ENCODE results near the gene HIBADH.

Gene HIBADH

DNA sequence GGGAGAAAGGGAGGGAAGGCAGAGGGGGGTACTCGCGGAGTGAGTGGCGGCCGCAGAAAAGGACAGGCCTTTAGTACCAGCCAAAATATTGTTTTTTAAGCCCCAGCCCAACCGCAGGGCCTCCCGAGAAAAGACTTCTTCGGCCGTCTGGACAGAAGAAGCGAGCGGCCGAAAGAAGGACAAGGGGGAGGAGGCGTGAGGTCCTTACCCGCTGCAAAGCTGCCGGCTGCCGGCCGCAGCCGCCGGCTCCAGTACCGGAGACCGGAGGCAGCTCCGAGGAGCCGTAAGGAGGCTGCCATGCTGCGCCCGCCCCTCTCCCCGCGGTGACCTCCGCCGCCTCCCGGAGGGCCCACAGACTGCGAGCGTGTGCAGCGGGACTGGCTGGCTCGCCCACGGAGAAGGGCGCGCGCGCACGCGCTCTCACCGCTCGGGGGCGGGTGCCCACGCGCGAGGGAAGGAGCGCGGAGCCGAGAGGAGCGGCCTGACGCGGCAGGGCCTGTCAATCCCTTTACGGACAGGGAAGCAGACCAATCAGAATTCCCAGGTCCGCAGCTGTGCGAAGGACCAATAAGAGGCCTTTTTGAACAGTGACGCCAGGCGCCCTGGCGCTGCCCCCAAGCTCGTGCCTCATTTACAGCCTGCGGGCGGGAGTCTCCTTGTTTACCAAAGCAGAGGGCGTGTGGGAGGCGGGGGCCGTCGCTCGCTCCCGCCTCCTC is at the start of gene HIBADH:
Gene HIBADH (minus strand): TSS at position 394 of the 716 bp plus-strand sequence. CDS start 95 bp downstream, at position 299.
- peak; percentile 99 for DNase-seq

DNA sequence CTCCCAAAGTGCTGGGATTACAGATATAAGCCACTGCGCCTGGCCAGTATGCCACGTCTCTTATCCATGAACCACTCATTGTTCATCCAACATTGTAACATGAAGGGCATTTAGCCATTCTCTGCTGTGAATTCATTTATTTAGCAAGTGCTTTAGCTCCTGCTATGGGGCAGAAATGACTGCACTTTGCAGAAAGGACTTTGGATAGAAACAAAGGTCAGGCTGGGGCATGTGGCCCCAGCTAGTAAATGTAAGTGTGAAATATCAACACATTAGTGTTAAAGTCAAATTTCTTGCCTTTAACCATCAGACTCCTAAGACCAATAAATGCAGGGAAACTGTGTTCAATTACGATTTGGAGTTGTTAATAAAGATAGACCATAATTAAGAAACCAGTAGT is 49.5 kb upstream of the HIBADH start:
- DNase-seq: no peak

DNA sequence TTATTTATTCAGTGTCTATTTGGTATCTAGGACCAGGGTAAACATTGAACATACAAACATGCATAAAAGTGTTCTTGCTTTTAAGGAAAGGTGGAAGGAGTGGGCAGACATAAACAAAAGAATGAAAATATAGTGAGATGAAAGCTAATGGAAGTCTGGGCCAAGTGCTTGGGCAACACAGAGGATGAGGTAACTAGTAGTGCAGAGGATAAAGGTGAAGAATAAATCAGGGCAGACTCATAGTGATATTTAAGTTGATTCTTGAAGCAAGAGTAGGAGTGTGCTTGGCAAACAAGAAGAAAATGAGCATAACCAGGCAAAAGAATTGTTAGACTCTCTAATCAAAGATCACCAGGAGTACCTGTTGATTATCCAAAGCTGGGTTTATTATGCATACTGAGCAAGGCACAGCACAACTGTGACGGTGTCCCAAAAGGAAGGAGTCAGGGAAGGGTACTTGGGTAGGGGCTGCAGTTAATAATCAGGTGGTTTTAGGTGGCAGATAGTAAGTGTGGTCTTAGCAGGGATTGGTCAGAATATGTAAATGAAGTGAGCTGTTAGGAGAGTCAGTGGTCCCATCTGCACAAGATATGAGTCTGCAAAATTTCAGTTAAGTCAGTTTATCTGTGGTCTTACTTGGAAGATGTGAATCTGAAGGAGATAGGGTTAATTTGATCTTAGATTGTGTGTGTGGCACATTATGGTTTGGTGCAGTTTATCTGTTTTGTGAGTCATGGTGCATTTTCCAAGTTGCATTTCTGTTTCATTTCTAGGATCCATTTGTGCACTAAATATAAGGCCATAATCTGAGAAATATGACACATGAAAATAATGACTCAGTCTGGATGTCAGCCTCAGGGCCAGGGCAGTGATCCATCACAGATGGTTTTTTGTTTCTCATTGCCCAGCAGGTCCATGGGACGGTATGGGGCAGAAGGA is 46.7 kb upstream of the HIBADH start:
- DNase-seq: no peak

DNA sequence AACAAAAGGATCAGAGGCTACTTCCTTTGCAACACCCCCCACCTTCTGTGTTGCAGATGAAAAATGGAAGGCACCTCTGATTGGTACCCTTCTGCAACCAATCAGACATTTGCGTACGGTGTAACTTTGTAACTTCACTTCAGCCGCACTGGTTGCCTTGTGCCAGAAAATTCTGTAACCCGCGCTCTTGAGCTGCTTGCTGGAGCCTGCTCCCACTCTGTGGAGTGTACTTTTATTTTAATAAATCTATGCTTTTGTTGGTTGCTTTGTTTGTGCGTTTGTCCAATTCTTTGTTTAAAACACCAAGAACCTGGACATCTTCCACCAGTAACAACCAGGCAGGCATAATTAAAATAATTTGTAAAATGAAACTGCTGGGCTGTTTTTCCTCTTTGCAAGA is 45.8 kb upstream of the HIBADH start:
- no peak for DNase-seq

DNA sequence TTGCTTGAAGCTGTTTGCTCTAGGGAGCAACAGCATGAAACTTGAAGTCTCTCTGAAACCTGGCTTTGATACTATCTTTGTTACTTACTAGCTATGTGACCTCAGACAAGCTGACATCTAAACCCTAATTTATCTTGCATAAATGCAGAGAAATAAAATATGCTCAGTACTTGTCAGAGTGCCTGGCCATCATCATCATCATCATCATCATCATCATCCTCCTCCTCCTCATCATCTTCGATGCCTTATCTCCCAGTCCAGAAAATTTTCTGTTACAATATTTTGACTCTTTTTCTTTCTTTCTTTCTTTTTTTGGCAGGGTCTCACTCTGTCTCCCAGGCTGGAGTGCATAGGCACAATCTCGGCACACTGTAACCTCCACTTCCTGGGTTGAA is 42.5 kb upstream of the HIBADH start:
- DNase-seq: no peak

DNA sequence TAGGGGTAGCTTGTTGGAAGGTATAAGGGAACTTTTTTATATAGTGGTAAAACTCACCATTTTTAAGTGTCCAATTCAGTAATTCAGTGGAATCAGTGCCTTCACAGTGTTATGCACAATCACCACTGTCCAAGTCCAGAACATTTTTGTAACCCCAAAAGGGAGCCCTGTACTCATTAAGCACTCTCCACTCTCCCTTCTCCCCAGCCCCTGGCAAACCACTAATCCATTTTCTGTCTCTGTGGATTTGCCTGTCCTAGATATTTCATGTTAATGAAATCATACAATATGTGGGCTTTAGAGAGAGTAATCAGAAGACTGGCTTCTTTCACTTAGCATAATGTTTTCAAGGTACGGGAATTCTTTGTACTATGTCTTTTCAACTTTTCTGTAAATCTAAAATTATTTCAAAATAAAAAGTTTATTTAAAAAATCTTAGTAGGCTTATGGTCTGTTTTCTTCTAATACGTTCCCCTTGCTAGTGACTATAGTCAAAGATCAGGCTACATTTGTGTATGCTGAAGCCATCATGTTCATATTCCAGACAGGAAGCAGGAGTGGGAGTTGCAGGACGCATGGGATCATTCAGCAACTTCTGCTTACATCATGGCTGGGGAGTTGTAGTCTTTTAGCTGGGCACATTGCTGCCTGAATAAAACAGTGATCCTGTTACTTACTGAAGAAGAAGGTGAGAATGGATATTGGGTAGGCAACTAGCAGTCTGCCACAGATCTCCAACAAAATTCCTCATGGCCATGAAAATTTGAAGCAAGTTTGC is 41.9 kb upstream of the HIBADH start:
- no peak for DNase-seq

DNA sequence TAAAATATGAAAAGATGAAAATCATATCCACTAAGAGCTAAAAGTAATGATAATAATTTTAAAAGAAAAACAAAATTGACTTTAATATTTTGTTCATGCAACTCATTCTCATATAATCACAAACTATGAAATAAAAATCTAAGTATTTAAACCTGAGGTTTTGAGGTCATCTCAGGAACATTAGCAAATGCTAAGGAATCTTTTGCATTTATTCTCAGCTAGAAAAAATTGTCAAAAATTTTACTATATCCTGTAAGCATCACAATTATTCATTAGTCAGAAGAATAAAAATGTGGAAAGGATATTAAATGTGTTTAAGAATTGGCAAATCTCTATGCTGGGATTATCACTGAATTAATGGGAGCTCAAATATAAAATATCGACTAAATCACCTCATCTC is 40.5 kb upstream of the HIBADH start:
- DNase-seq: no peak

DNA sequence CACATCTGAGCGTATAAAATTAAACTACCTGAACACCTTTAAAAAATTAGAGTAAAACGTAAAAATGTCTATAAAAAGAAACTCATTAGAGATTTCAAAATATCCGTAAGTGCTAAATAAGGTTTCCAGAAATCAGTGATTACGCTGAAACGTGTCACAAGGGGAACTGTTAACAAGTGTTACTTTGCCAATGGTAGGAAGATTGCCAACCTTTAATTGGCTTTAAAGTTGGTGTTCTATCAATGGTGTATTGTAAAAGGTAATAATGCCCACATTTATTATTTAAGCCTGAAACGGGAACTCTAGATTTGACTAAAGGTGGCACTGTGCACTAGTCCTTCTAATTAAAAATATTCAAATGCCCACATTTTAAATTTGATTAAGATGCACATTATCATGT is 37.8 kb upstream of the HIBADH start:
- DNase-seq: no peak

DNA sequence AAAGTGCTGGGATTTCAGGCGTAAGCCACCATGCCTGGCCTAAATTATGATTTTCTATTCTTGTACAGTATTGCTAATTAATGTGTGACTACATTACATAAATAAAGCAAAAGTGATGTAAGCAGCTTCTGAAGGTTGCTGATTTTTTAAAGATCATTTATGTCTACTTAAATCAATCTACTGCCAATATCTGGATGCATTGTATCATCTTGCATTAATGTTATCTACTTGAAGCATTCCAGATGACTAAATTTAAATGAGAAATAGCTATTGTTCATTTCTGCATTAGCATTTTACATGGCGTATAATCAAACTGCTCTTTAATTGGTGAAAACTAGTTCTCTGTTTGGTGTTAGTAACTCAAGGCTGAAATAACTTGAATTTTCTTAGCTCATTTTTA is 37.1 kb upstream of the HIBADH start:
- DNase-seq: no peak

DNA sequence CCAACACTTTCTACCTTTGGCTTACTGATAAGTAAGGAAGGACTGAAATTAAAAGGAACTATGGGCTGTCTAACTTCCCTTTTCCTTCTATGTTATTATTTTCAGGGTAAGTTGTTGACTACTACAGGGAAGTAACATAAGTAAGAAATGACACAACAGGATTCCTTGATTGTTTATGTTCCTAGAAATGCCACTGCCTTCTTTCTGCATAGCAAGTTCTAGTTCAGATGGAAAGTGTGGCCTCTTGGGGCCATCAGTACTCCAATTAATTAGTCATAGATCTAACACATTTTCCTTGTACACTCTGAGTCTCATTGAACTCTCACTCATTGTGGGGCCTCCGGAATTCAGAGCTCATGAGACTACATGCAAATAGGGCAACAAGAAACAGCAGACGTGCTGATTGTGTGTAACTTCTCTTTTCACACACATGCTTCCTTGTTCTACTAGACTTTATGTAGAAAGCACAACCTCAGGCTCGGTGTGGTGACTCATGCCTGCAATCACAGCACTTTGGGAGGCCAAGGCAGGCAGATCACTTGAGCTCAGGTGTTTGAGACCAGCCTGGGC is 35.3 kb upstream of the HIBADH start:
- DNase-seq: no peak

DNA sequence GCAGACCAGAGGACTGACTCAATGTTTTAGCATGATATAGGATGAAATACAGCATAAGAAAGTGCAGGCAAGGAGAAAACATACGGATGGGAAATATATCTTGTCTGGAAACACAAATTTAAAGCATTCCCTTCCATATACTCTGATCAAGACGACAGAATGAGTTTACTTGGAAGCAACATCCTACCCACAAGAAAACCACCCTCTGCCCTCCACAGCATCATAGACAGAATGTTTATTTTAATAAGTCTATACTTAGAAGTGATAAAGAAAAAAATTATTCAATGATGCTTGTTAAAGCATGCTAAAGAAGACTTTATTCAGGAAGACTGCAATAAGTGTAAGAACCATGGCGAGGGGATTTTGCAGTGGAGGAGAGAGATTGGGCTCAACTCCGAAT is 32.4 kb upstream of the HIBADH start:
- DNase-seq: no peak

DNA sequence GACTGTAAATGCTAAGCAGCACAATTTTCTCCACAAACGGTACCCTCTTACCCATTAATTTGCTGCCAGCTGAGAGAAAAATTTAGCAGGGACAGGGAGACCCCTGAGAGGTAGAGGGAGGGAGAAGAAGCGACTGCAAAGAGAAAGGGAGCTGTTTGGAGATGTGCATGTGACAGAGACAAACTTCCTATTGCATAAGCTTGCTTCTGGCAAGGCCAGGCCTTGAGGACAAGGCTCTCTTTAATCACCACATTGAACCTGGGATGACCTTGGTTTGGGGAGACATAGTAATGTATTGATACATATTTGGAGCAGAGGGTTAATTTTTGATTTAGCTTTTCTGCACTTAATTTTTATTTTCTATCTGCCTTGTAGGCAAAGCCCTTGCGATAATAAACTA is 31.1 kb upstream of the HIBADH start:
- no peak for DNase-seq

DNA sequence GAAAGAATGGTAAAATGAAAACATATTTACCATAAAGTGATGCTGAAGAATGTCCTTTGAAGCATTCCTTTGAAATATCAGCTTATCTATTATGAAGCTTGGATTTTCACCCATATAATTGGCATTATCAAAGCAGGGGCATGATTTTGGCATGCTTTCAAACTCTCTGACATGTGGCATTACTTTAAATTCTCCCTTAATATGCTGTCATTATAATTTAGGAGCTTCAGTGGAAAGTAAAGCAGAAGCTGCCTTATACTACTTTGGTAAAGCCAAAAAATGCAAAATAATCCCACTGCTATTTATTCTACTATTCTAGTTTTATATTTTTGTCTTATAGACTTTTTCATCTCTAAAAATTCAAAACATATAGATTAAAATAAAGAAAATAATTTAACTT is 28.0 kb upstream of the HIBADH start:
- DNase-seq: no peak

DNA sequence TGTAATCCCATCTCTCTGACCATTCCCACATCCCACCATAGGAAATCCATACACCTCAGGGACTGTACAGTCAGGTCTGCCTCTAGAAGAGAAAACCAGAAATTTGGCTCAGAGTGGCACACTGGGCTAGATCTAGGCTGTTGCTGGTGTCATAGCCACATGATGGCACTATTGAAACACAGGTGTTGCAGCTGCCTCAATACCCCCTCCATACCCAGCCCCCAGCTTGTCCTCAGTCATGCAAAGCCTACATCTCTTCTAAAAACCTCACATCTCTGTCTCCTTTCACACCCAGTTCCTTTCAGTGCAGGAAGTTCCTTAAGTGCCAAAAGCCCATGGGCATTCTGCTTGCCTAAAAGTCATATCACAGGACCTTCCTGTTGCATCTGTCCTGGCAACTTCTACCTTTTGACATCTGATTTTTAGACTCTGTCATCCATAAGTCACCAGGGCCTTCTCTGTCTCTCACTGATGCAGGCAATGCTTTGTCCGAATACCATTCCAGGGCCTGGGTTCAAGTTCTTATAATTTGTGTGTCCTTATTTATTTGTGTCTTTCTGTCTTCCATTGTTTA is 27.0 kb upstream of the HIBADH start:
- peak; percentile 17 for DNase-seq

DNA sequence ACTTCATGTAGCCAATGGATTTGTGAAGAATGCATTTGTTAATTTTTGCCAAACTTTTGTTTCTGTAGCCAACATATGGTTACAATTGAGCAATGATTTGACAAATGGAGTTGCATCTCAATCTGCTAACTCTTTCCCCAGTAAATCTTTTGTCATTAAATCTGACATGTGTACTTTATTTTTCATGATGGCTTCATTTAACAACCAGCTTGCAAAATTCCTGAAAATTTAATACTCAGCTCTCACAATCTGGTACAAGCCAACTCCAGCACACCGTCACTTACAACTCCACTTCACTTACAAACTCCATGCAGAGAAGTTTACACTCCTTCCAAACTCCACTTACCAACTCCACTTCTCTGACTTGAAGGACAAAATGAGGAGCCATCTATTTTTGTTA is 26.5 kb upstream of the HIBADH start:
- peak; percentile 48 for DNase-seq

DNA sequence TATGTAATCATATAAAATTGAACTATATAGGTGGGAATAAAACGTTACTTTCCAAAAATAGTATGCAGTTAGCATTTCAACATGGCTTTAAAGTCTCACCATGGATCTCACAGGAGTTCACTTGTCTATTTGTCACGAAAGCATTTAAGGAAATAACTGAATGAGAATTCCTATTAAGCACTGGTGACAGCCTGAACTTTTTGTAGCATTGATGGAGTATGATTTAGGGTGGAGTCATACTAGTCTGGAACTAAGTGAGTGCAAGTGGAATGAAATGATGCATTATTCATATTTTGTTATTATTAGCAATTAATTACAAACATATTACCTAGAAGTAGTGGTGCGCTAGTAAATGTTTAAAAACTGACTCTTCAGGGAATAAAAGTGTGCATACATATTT is 26.0 kb upstream of the HIBADH start:
- DNase-seq: peak; percentile 23

DNA sequence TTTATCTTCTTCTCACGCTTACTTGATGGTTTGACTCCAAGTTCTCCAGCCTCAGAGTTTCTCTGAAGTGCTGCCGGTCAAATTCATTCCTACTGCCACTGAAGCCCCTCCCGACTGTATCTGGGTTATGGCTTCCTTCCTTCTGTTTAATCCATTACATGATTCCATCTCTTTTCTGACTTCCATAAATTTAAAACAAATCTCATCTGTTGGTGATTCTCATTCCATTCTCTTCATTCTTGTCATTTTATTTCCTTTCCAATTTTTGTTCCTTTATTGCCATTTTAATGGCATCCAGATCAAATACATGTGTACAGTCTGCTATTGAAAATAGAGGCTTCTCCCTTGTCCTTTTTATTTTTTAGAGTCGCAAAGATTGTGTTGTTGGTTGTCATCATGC is 25.4 kb upstream of the HIBADH start:
- DNase-seq: no peak

DNA sequence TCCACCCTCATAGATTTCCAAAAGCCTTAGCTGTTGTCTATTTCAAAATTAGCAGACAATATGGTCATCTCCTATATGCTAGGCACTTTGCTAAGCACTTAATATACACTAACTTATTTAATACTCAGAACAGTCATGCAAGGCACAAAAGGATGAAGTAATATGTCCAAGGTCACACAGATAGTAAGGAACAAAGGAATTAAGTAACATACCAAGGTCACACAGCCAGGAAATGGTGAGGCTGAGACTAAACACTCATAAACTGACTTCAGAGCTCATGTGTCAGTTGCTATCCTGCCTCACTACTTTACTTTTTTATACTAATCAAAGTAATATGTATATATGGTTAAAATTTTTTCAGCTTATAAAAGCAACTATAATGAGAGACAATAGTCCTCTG is 23.6 kb upstream of the HIBADH start:
- DNase-seq: no peak

DNA sequence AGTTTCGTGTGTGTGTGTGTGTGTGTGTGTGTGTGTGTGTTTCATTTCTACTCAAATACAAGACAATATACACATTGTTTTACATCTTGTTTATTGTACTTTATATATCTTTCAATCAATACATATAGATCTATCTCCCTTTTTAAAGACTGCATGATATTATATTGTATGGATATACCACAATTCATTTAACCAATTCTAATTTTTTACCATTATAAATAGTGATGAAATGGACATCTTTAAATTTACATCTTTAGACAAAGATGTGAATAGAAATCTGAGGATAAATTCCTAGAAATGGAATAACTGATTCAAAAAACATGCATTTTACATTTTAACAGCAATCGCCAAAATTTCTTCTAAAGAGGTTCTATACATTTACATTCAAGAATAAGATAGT is 23.2 kb upstream of the HIBADH start:
- DNase-seq: no peak

DNA sequence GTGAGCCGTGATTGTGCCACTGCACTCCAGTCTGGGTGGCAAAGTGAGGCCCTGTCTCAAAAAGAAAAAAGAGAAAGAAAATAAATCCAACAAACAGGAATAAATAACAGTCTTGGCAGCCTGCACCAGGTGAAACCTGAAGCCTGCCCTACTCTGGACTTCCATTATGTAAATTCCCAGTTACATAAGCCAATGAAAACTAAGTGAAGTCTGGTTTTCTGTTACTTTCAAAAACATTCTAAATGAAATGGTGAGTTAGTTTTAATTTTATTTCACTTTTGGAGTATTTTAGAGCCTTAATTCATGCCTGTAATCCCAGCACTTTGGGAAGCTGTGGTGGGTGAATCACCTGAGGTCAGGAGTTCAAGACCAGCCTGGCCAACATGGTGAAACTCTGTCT is 22.5 kb upstream of the HIBADH start:
- DNase-seq: no peak

DNA sequence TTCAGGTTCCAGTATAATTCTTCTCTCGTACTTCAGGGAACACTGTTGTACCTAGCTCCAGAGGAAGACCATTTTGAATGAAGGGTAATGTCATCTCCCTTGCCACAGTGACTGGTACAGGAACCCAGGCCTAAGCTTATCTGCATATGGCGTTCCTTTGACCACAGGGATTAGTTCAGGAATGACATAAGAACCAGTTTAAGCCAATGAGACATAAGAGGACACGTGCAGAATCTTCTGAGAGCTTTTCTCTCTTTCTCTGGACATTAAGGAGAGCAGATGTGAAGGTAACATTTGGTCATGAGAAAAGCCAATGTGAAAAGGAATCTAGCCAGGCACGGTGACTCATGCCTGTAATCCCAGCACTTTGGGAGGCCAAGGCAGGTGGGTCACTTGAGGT is 21.8 kb upstream of the HIBADH start:
- no peak for DNase-seq

DNA sequence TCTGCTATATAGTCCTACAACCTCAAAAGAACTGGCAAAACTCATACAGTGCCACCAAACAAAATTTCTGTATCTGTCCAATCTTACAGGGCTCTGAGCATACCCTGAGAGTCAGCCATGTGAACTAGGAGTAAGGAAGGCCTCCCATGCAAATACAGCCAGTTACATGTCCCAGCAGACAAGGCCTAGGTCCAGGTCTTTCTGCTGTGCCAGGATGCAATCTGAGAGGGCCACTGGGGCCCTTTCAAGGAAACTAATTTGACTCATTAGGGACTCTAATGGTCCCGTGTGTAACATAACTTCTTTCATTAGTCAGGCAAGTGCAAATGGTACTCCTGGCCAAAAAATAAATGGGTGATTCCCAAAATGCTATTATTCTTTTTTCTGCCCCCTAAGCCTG is 17.9 kb upstream of the HIBADH start:
- no peak for DNase-seq

Data from eye (tissue), 1 donor.